ACHN (cell line): ENCODE measurements around the gene NTSR1.

Experiments used
- DNase-seq: peaks from one replicate; pipeline ENCODE4 v3.0.0-alpha.2; 2015
- in situ Hi-C: cut with HindIII; loops from 2 replicates; pipeline ENCODE4 v1.10.0; 2017; ENCODE audit warnings: low sequenced_read_pairs, low pct_ligation_motif_present, low pct_unique_long_range_greater_than_20kb

The NTSR1 gene

GRCh38 chr20:62716941-62717310, 8.3 kb downstream of the NTSR1 start:
- DNase-seq: no peak

DNA sequence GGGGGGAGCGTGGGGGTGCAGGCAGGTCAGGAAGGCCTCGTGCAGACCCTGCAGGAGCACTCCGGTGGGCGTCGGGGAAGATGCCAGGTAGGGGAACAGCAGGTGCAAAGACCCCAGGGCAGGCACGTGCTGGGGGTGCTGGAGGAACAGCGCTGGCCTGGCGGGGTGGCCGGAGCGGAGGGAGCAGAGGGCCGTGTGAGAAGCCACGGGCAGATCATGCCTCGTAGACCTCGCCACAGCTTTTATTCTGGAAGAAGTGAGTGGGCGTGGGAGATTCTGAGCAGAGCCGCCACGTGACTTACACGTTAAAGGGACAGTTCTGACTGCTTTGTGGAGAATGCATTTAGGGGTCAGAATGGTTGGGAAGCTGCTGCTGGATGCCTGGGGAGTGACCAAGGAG, 9.3 kb downstream of the NTSR1 start:
- no peak for DNase-seq
- in situ Hi-C loops: no loop called here

More at GRCh38 chr20:62716941-62717310, 8.3 kb downstream of the NTSR1 start:
- in situ Hi-C loops: no loop called here

GRCh38 chr20:62718546-62718945, 9.9 kb downstream of the NTSR1 start:
- in situ Hi-C loops: no loop called here
- no peak for DNase-seq

DNA sequence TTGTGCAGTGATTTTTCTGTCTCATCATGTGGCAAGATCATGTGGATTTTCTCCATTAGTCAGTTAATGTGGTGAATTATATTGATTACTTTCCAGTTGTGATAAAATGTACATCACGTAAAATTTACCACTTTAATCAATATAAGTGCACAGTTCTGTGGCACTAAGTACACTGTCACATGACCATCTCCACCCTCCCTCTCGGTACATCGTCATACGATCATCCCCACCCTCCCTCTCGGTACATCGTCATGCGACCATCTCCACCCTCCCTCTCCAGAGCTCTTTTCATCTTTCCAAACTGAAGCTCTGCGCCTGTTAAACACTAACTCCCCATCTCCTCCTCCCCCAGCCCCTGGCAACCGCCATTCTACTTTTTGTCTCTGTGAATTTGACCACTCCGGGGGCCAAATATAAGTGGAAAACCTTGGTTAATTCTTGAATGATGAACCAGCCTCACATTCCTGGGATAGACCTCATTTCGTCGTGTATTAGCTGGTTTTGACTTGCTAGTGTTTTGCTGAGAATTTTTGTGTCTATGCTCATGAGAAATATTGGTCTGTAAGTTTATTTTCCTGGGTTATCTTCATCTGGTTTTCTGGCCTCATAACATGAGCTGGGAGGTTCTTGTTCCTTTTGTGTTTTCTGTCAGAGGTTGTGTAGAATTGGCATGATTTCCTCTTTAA, 10.8 kb downstream of the NTSR1 start:
- no peak for DNase-seq
- in situ Hi-C loops: no loop called here

- no peak for DNase-seq
- in situ Hi-C loops: no loop called here
Observed at GRCh38 chr20:62721511-62722370, 13.1 kb downstream of the NTSR1 start.

GRCh38 chr20:62722627-62723026, 14.0 kb downstream of the NTSR1 start:
- DNase-seq: no peak
- in situ Hi-C loops: no loop called here

- in situ Hi-C loops: no loop called here
- DNase-seq: no peak
Observed at GRCh38 chr20:62723351-62723750, 14.7 kb downstream of the NTSR1 start.

GRCh38 chr20:62723768-62724450, 15.3 kb downstream of the NTSR1 start:
- no peak for DNase-seq
- in situ Hi-C loops: no loop called here

DNA sequence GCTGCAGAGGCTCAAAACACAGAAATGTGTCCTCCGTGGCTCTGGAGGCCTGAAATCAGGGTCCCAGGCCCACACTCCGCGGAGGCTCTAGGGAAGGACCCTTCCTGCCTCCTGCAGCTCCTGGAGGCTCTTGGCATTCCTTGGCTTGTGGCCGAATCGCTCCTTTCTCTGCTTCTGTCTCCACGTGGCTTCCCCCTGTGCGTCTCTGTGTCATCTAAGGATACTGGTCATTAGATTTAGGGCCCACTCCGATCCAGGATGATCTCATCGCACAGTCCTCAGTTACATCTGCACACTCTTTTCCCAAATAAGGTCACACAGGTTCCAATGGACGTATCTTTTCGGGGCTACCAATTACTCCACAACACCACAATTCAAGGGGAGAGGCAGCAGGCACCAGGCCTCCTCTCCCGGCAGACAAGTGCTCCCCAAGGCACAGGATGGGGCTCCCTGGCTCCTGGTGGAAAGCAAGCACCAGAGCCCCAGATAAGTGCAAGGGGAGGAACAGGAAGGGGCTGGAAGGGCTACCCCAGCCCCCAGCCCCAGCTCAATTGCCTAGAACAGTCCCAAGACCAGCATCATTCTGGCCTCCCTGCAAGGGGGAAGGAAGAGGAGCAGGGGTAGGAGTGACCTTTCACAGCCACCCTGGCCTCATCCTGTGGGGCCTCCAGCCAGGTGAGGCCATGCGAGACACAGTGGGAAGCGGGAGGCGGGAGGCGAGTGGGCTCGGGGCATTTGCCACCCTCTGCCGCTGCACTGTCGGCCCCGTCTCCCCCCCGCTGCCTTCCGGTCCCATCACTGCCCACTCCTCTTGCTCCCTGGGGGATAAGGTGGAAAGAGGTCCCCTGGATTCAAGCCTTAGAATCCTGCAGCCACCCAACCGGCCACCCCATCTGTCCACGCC, 16.3 kb downstream of the NTSR1 start:
- no peak for DNase-seq

DNA sequence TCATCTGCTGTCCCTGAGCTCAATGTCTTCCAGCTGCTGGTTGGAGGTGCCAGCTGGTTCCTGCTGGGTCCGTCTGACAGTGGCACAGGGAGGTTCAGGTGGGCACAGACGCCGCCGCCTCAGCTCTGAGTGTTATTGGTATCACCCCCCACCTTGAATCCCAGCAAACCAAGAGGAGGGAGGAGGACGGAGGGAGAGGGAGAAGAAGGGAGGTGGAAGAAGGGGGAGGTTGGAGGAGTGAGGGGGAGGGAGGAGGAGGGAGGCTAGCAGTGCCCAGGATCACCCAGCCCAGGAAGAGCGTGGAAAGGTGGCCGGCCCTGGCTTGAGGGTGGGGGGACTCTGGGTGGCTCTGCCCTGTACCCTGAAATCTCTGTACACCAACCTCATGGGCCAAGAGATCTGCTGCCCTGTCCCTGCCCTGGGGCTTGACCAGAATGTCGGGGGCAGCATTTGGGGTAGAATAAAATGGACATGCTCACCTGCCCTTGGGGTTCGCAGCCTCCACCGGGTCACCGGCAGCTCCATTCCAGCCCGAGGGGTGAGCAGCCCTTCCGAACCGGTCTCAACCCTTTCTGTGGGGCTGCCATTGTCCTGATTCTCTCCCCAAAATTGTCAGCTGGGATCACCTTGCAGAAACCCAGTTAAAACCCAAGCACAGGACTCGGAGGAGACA, 17.1 kb downstream of the NTSR1 start:
- in situ Hi-C loops: no loop called here
- DNase-seq: no peak

More for the DNA sequence above, 16.3 kb downstream of the NTSR1 start:
- in situ Hi-C loops: no loop called here

DNA sequence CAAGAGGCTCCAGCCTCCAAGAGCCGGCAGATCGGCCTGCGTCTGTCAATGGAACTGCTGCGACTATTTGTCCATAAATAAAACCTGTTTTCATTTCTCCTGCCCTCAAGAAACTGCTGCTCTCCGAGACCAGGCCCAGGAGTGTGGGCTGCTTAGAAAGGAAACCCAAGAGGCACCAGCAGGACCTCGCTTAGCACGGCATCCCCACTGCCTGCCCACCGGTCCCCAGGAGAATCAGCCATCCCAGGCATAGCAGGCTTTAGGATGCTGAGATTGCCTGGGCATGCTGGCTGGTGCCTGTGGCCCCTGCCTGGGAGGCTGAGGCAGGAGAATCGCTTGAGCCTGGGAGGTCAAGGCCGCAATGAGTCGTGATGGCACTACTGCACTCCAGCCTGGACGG, 17.6 kb downstream of the NTSR1 start:
- in situ Hi-C loops: no loop called here
- DNase-seq: no peak

DNA sequence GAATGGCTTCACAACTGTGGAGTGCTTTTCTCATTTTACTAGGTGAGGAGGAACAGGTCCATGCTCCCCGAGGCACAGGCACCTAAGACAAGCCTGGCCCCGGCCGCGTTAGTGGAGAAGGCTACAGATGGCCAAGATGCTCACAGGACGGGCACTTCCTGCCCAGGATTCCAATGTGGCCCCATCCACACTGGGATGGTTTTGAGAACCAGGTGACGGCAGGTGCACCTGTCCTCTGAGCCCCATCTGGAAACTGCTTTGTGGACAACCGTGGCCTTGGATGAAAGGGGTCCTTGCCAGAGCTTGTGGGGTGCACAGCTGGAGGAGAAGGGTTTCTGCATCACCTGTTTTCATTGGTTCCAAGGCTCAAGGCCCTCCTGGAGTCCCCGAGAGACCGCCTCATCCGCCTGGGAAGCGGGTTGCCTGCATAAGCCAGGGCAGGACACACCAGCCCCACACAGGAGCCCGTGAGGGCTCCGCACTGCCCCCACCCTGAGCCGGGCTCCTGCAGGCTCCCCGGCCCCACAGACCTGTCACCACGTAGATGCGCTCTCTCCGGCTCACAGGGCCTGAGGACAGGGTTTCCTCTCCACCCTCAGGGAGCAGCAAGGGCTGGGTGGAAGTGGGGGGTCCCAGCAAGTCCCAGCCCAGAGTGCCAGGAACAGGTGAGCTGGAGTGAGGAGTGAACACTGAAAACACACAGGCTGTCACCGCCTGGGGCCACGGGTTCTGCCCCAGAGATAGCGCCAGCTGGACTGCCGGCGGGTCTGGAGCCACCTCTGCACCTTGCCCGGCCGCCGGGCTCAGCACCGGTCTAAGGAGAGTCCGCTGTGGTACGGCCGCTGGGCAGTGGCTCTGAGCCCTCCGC, 18.3 kb downstream of the NTSR1 start:
- DNase-seq: no peak
- in situ Hi-C loops: no loop called here

GRCh38 chr20:62727584-62728027, 19.0 kb downstream of the NTSR1 start:
- in situ Hi-C loops: no loop called here
- DNase-seq: no peak

GRCh38 chr20:62728028-62728780, 19.6 kb downstream of the NTSR1 start:
- in situ Hi-C loops: no loop called here
- DNase-seq: no peak

- DNase-seq: no peak
- in situ Hi-C loops: no loop called here
Observed at GRCh38 chr20:62728781-62729300, 20.2 kb downstream of the NTSR1 start.

GRCh38 chr20:62730481-62730880, 21.8 kb downstream of the NTSR1 start:
- no peak for DNase-seq
- in situ Hi-C loops: no loop called here
